ENCODE data around the gene SLC12A8.

DNA sequence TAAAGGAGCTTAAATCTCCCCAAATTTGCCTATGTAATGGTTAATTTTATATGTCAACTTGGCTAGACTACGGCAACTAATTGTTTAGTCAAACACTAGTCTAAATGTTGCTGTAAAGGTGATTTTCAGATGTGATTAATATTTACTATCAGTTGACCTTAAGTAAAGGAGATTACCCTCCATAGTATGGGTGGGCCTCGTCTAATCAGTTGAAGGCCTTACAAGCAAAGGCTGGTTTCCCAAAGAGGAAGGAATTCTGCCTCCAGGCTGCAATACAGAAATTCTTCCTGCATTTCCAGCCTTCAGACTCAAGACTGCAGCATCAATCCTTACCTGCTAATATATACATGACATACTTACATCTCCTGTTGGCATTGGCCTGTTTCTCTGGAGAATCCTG is 23.6 kb downstream of the SLC12A8 start:
- TF ChIP-seq, protein P1, sequence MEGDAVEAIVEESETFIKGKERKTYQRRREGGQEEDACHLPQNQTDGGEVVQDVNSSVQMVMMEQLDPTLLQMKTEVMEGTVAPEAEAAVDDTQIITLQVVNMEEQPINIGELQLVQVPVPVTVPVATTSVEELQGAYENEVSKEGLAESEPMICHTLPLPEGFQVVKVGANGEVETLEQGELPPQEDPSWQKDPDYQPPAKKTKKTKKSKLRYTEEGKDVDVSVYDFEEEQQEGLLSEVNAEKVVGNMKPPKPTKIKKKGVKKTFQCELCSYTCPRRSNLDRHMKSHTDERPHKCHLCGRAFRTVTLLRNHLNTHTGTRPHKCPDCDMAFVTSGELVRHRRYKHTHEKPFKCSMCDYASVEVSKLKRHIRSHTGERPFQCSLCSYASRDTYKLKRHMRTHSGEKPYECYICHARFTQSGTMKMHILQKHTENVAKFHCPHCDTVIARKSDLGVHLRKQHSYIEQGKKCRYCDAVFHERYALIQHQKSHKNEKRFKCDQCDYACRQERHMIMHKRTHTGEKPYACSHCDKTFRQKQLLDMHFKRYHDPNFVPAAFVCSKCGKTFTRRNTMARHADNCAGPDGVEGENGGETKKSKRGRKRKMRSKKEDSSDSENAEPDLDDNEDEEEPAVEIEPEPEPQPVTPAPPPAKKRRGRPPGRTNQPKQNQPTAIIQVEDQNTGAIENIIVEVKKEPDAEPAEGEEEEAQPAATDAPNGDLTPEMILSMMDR (IDR thresholded peaks at IDR 0.05), result no peak
- TF ChIP-seq EZH2 (IDR thresholded peaks at IDR 0.05; ENCODE audit: borderline replicate concordance, insufficient read depth, low read depth, low read length, poor library complexity, severe bottlenecking), result no peak

Data from B cell (primary cell).